Measurements from ENCODE around the gene TULP1.

- TF ChIP-seq EZH2 (IDR thresholded peaks at IDR 0.05) (no peak), FOXP2 (optimal IDR thresholded peaks at IDR 0.05; ENCODE audit: control extremely low read depth, extremely low read length, insufficient read depth) (no peak)
These were observed 49.4 kb upstream of the TULP1 start for GRCh38 chr6:35562060-35562459.

Data from SK-N-MC (cell line).